Measurements from ENCODE around the gene FGF18.

The FGF18 gene

DNA sequence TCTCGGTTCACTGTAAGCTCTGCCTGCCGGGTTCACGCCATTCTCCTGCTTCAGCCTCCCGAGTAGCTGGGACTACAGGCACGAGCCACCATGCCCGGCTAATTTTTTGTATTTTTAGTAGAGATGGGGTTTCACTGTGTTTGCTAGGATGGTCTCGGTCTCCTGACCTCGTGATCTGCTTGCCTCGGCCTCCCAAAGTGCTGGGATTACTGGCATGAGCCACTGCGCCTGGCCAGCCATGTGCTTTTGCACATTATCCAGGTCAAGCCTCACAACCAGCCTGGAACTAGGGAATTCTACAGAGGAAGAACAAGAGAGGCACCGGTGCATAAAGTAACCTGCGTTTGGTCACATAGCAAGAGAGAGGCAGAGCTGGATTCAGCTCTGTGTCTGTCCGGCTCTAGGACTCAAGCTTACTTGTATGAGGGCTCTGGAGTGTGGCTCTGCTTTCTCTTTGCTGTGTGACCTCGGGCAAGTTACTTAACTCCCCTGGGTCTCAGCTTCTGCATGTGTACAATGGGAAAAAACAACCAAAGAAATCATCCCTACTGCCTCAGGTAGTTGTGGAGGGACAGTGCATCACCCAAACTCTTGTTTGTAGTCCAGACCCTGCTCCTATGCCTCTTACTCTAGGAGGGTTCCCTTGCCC is 6.3 kb downstream of the FGF18 start:
- DNase-seq, result no peak

DNA sequence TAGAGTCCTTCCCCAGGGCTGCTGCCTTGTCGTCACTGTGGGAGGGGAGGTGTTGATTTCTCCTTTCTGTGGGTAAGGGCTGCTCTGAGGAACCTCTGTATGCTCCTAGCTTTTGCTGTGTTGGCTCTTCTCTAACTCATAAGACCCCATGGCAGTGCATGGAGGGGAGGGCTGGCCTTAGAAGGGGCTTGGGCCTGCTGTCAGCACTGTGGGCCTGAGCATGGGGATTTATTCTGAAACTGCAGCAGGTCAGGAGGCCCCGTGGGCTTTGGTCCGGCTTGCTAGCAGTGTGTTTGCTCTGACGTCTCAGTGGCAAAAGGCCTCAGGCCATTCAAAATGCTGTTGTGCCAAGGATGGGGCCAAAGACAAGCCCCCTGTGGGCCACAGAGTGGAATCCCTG is 6.8 kb downstream of the FGF18 start:
- no peak for DNase-seq

DNA sequence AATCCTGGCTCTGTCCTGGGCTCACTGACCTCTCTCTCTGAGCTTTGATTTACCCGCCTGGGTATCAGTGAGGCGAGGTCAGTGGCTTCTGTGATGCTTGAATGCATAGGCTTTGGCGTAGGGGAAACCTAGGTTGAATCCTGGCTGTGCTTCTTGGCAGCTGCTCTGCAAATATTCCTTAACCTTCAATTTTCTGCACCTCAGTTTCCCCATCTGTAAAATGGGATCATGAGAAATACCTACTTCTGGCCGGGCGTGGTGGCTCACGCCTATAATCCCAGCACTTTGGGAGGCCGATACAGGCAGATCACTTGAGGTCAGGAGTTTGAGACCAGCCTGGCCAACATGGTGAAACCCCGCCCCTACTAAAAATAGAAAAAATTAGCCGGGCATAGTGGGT is 7.2 kb downstream of the FGF18 start:
- no peak for DNase-seq

DNA sequence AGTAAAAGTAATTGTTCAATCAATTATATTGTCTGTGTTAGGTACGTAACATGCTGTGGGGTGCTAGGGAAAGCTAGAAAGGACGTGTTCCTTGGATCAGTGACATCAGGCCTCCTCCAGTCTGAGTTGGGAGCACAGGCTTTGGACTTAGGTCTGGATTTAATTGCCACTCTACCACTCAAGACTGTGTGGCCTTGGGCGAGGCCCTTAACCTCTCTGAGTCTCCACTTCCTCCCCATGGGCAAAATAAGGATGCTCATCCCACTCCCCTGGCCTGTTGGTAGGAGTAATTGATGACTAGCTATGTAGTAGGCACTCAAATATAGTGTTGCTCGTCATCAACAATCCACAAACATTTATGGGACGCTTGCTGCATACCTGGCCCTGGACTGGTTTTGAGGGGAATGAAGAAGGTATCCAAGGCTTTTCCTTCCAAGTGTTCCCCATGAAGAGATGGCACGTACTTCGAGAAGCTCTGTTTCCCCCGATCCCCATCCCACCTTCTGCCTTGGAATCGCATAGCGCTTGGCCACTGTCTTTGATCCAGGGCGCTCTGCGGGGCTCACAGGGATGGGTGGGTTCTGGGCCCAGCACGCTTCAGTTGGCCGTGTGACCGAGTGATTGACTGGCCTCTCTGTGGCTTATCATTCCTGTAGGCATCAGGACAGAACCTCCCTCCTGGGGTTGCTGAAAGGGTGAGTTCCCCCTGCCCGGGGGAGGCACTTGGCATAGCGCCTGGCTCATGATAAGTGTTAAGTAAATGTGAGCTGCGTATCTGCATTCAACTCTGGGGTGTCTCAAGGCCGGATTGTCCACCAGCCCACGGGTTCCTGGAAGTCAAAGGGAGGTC is 8.1 kb downstream of the FGF18 start:
- DNase-seq, result no peak

DNA sequence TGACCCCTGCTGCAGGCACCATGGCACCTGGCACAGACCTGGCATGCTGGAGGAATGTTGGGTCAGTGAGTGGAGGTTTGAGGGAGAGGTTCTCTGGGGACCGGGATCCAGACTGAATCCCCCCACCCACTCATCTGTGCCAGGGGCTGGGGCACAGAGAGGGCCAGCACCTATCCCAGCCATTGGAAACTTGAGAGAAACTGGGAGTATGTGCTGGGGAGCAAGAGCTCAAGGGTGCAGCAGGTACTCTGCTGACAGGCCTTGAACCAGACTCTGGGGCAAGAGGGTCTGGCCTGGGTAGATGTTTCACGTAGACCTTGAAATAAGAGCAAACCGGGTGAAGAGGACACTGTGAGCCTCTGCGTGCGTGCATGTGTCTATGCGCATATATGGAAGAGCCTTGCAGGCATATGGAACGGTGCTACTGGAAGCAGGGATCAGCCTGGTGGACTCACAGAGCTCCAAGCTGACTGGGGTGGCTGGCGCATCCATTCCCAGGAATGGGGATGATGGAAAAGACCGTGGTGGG is 8.8 kb downstream of the FGF18 start:
- DNase-seq, result no peak

DNA sequence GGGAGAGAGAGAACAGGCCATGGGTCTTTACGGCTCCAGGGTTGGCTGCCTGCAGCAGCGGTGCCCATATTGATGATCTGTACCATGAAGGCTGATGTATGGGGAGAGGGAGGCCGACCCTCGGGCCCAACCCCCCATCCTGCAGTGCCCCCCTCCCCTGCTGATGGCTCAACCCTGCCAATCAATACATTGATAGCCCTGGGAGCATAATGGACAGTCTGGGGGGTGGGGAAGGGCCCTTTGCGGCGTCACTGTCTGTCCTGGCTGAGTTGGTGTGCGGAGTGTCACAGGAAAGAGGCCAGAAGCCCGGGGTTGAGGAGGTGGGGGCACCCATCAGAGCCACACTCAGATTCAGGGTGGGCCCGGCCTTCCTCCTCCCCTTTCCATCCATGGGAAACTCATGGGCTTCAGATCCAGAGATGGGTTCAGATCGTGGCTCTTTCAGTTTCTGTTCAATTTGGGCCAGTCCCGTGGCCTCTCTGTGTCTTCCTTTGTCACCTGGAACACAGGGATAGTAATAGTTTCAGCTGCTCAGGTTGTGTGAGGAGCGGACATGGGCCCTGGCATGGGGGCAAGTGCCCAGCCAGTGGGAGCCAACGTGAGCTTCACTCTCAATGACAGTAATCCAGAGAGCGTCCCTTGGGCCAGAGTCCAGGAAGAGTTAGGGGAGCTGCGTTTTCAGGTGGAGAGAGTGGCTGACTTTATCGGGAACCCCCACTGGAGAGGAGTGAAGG is 9.5 kb downstream of the FGF18 start:
- DNase-seq, result no peak

DNA sequence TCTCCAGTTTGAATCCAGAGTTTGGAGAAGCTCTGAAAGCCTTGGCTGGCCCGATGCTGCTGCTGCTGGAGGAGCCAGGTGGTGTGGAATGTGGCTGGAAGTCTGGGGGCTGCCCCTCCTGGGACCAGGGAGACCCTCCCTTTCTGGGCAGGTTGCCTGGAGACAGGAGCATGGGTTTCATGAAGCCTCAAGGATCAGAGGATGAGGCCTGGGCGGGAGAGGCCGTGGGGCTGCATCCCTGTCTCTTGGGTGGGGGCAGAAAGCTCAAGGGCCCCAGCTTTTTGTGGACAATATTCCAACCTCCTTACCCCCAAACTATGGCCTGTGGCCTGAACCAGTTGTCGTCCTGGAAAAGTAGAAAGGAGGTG is 10.1 kb downstream of the FGF18 start:
- no peak for DNase-seq

DNA sequence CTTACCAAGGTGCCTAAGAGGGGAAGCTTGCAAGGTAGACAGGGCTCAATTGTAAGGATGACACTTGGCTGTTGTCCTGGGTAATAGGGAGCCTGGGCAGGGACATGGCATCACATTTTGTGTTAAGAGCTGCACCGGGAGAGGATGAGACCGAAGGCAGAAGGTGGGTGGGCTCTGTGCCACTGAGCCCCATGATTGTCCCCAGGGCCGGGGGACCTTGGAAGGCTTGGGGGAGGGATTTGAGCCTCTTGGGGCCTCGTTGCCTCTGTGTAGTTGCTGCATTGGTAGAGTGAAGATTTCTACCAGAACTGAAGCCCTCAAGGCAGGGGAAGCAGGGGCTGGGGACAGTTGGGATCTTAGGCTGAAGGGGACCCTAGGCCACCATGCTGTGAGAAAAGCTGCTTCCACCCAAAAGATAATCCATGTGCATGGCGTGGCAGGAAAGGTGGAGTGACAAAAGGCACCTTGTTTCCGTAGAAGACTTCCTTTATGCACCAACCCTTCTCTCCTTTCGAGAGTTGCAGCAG is 11.9 kb downstream of the FGF18 start:
- DNase-seq, result no peak

DNA sequence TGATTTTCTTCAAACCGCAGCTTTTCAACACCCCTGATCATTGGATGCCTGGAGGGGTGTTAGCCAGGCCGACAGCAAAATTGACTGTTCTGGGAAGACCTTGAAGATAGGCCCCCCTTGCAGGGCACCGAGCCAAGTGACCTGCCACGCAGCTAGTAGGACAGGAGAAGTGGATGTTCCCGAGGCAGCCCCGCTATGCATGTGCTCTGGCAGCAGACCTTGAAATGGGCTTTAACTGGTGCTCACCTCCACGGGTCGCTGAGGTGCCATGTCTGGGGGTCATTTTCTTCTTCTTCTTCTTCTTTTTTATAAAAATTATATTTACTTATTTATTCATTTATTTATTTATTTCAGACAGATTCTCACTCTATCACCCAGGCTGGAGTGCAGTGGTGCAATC is 12.6 kb downstream of the FGF18 start:
- no peak for DNase-seq

DNA sequence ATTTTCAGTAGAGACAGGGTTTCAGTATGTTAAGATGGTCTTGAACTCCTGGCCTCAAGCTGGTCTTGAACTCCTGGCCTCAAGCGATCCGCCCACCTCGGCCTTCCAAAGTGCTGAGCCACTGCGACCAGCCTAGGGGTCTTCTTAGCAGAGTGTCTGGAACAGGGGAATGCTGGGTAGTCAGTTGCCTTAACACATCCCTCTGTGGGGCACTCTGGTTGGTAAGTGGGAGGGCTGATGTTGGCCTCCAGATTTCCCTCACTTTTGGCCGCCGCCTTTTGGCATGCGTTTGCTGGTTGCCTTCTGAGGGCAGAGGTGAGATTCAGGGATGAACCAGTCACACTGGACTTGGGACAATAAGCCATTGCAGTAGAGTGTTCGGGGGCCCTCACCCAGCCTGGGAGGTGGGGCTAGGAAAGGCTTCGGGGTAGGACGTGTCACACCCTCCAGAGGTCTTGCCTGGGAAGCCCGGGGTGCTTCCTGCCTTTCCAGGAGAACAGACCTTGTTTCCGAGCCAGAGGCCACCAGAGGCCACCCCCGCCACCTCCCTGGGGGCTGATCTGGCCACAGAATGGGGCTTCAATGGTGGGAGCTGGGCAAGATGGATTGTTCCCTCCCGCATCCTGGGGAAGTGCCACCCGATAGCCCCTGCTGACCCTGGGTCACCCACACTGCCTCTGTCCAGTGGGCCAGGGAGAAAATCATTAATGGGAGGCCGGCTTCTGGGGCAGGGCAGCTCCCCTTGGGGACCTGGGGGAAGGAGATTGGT is 13.3 kb downstream of the FGF18 start:
- DNase-seq, result no peak

DNA sequence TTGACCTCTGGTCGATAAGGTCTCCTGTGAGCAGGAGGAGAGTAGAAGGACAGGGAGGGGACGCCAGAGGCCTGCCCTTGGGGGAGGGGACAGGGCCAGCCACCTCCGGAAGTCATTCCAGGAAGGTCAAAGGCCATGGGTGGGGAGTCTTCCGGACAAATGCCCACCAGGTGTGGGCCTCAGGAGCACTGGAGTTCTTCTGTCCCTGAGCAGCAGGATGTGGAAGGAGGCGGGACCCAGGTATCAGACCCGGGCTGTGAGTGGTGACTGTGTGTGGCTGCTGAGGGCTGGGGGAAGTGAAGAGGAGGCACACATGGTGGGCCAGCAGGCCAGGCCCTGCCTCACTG is 13.9 kb downstream of the FGF18 start:
- DNase-seq, result no peak

DNA sequence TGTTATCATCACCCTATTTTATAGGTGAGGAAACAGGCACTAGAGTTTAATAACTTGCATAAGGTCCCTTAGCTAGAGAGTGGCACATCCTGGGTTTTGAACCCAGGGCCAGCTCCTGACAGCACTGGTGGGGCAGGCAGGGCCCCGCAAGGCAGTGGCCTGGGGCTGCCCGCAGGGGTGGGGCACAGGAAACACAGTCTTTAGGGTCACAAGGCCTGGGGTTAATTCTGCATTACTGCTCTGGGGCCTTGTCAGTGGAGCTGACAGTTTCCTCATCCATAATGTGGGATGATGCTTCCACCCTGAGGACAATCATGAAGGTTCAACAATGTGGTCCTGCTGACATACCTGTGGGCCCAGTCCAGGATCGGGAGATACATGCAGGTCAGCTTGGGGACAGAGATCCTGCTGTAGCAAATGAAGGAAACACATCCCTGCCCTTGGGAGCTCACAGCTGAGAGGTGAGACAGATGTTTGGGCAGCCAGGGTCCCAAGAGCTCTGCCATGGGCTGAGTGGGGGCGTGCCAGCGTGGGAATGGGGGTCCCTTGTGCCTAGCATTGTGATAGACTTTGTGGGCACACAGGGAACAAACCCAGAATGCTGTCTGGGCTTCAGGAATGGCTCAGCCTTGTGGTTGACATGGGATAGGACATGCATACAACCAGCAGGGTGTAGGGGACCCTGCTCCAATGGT is 14.7 kb downstream of the FGF18 start:
- no peak for DNase-seq

DNA sequence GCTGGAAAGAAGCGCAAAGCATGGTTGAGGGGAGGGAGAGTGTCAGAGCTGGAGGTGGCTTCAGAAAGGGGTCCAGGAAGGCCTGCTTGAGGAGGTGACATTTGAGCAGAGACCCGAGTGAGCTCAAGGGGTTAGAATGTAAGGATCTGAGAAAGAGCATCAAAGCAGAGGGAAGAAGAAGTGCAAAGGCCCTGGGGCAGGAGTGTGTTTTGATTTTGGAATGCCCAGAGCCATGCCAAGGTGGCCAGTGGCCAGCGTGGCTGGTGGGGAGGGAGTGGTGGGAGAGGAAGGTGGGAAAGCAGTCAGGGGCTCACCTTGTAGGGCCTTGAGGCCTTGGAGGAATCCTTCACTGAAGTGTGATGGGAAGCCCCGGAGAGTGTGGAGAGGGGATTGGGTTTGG is 15.4 kb downstream of the FGF18 start:
- DNase-seq, result no peak

DNA sequence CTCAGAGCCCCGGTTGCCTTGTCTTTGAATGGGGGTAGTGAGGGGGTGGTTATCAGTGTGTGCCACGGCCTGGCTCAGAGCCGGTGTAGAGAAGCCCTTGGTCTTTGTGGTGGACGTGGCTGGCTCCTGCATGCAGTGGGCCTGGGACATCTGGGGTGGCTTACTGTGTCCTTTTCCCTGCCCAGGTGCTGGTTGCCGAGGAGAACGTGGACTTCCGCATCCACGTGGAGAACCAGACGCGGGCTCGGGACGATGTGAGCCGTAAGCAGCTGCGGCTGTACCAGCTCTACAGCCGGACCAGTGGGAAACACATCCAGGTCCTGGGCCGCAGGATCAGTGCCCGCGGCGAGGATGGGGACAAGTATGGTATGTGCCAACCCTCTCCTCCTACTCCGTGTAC is 16.5 kb downstream of the FGF18 start:
- DNase-seq, result no peak

DNA sequence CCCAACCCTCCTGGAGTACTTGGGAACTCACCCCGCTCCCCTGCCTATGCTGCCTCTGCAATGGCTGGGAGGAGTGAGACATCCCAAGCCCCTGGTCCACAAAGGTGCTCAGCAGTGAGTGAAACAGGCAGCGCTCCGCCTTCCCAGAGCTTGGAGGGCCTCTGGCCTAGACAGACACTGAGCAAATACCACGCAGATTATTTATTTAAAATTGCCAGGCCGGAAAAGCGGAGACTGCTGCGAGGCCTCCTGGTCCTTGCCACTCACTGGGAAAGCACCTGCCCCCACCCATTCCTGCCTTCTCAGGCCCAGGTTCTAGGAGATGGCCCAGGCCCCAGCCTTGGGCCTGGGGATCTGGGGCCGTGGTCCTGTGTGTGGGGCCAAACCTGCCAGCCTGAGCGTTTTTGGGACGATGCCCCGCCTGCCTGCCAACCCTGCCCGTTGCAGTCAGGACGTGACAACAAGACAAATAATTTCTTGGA is 17.4 kb downstream of the FGF18 start:
- DNase-seq, result no peak

DNA sequence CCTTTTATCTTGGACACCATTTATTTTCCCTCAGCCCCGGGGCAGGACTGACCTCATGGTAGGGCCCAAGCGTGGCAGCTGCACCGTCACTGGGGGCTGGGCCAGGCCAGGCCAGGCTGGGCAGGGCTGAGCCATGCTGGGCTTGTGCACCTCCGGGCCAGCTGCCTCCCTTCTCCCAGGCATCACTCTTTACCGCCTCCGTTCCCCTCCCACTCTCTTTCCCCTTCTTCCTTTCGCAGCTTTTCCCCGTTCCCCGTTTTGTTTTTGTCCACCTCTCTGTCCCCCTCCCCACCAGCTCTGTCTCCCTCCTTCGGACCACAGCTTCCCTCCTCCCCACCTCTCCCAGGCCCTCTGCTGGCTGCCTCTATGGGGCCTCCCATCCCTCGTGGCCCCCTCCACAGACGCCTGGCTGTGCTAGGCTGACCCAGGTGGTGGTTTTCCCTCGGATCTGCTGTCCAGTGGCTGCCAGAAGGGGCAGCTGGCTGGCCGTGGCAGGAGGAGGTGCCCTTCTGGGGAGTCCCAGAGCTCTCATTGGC is 17.9 kb downstream of the FGF18 start:
- DNase-seq, result no peak

DNA sequence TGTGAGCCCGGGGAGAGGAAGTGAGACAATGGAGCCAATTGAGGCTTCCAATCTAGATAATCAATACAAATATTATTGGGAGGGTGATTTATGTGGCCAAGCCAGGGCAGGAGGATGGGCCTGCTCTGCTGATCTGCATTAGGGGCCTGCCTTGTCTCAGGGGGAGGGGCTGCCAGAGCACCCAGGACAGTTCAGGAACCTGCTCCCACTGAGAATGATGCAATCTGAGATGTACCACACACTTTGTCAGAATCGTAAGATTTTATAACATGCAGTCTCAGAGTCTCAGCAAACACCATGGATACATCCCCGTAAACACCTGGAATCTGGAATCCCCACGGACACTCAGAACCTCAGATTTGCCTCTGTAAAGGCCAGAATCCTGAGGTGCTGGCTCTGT is 19.3 kb downstream of the FGF18 start:
- DNase-seq, result no peak

DNA sequence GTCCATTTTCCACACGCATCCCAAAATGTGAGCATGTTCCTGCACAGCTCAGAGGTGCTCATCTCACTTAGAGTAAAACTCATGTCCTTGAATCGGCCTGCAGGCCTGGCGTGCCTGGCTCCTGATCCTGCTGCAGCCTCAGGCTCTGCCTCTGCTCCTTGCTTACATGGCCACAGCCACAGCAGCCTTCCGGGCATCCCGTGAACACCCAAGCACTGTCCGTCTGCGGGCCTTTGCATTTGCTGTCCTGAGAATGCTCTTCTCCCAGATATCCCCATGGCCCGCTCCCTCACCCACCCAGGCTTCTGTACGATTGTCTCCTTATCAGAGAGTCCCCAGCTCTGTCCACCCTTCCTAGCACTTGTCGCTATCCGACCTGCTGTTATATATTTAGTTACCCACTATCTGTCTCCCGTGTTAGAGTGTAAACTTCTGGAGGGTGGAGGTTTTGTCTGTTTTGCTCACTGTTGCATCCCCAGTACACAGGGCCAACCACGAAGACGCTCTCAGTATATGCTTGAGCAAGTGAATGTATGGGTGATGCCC is 21.9 kb downstream of the FGF18 start:
- DNase-seq, result no peak

DNA sequence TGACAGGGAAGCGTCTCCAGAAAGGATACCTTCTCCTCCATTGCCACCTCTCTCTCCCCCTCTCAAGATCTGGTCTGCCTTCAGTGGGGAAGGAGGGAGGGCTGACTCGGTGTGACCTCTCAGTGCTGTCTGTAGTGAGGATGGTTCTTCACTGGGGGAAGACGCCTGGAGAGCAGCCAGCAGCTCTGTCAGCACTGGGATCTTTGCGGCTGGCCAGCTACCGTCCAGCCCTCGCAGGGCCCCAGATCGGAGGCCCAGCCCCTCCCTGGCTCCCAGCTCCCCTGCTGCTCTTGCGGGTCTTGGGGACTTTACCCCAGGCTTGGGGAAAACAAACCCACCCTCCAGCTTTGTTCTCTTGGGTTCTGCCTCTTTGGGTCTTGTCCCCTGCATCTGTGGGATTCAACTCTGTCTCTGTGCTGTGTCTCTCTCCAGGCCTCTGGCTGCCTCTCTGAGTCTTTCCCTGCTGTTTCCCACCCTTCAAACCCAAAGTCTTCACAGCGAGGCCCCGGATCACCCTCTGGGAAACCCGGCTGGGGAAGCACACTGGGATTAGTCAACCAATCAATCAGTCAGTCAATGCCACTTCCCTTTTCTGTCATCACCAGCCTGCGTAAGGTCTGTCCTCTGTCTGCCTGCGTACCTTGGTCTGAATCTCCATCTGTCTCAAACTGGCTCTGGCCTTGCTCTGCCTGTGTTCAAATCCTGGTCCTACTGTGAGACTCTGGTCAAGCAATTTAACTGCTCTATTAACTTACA is 23.0 kb downstream of the FGF18 start:
- DNase-seq, result no peak

DNA sequence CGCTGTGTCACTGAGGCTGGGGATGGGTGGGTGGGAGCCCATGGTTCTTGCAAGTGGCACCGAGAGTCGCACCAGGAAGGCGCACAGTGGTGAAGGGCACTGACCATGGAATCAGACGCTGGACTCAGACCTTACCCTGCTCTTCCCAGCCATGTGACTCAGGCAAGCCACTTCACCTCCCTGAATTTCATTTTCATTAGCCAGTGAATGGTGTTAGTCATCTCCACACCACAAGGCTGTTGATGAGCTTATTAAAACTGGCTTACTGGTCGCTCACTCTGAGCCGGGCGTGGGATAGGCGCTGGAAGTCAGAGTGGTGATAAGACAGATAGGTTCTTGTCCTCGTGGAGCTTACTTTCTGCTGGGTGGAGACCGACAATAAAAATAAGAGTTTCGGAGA is 25.1 kb downstream of the FGF18 start:
- DNase-seq, result no peak

Measured in NCI-H1694 treated with DMSO at 0.1 percent for 48 hours (cell line).